ENCODE results near the gene ACTRT3.

ACTRT3 gene

DNA sequence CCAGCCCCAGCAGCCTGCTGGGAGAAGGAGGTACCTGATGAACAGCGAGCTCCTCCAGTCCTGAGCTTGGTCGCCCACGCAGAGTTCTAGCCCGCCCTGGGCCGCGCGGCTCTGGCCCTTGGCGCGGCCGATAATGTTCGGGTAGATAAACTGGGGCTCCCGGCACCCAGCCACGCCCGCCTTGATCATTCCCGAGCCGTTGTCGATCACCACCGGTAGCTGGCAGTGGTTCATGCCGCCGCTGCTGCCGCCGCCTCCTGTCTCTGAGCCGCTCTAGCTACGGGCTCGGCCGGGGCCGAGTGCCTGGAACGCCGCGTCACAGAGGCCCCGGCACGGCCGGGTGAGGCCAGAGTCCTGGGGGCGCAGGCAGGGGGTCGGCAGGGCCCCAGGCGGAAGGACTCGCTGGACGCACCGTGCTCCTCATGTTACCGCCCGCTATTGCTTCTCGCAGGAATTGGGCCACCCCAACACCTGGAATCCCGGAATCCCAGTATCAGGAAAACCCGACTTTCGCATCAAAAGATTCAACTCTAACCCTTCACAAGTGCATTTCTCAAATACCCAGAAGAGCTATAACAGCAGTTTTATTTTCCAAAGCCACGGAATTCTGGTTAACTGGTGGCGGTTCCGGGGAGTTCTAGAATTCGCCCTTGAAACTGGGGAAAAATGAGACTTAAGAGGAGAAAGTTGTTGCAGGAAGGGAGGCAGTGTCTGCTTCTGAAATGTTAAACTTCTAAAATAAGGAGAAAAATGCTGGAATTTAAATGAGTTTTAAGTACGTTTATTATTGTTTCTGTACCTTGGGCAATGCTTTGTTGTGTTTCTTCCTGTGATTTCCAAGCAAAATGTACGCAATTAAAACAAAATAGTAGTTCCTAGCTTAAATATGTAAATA lies at the start of gene ACTRT3:
ACTRT3 (minus strand) TSS at position 275 of the 895 bp plus-strand sequence; CDS start at position 234, 41 bp downstream.
- DNase-seq (ENCODE audit: low read depth in 2 of 2), result peak; percentile 42 to 54

DNA sequence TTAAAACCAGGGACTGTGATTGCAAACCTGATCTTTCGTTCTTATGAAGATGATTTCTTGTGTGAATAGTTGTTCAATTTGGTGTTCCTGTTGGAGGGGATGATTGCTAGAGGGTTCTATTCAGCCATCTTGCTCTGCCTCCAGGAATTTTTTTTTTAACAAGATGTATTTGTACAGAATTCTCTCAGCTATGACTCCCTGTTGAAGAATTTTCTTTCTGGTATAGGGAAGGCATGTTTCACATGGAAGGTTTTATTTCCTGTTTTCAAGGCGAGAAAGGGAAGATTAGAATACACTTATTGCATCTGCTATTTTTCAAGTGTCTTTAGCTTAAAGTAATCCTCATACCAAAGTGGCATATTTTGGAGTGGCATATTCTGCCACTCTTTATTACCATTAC lies 49.0 kb upstream of the ACTRT3 start:
- DNase-seq (ENCODE audit: low read depth in 2 of 2), result no peak

DNA sequence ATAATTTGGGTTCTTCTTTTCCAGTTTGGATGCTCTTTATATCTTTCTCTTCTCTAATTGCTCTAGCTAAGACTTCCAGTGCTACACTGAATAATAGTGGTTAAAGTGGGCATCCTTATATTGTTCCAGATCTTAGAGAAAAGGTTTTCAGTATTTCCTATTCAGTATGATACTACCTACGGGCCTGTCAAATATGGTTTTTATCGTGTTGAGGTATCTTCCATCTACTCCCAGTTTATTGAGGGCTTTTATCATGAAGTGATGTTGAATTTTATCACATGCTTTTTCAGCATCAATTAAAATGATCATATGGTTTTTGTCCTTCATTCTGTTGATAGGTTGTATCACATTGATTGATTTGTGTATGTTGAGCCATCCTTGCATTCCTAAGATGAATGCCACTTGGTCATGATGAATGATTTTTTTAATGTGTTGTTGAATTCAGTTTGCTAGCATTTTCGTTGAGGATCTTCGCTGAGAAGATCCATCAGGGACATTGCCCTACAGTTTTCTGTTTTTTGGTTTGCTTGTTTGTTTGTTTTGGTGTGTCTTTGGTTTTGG lies 46.3 kb upstream of the ACTRT3 start:
- no peak for DNase-seq (ENCODE audit: low read depth in 2 of 2)

DNA sequence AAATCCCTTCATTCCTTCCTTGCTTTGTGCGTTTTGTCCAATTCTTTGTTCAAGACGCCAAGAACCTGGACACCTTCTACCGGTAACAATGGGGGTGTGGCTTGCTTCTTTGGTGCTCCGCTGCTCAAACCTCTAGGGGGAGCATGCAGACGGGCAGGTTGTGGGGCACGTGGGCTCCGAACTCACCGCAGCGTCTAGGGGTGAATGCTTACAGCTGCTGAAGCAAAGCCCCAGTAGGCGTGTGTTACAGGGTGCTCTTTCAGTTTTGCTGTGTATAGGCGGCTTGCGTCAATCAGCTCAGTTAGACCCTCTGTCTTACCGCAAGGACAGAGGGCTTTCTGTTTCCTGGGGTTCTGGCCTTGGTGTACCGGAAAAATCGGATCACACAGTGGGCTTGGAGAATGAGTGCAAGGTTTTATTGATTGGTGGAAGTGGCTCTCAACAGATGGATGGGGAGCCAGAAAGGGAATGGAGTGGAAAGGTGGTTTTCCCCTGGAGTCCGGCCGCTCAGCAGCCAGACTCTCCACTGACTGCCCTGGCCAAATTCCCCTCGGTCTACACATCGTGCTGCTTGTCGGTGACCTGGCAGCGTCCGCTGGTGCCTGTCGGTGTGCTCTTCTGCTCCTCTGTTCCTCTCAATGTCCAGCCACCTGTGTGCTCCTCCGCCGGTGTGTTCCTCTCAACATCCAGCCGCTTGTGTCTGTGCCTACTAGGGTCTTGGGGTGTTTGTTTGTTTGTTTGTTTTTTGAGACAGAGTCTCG lies 44.6 kb upstream of the ACTRT3 start:
- DNase-seq (ENCODE audit: low read depth in 2 of 2), result peak; percentile 42 to 68

DNA sequence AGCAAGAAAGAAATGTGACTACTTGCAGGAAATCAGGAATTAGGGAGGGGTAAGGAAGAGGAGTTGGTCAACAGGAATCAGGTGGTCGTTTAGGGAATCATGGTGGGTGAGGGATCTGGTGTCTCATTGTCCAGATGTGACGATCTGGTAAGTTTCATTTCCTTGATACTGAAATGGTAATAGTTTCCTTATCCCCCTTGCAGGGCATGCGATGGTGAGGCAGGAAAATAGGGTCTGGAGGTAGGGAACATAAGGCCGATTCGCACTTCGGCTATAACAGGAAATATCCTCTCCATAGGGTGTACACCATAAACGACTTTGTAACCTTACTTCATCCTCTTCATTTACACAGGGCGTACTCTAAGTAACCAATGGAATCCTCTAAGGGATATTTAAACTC lies 43.9 kb upstream of the ACTRT3 start:
- no peak for DNase-seq (ENCODE audit: low read depth in 2 of 2)

DNA sequence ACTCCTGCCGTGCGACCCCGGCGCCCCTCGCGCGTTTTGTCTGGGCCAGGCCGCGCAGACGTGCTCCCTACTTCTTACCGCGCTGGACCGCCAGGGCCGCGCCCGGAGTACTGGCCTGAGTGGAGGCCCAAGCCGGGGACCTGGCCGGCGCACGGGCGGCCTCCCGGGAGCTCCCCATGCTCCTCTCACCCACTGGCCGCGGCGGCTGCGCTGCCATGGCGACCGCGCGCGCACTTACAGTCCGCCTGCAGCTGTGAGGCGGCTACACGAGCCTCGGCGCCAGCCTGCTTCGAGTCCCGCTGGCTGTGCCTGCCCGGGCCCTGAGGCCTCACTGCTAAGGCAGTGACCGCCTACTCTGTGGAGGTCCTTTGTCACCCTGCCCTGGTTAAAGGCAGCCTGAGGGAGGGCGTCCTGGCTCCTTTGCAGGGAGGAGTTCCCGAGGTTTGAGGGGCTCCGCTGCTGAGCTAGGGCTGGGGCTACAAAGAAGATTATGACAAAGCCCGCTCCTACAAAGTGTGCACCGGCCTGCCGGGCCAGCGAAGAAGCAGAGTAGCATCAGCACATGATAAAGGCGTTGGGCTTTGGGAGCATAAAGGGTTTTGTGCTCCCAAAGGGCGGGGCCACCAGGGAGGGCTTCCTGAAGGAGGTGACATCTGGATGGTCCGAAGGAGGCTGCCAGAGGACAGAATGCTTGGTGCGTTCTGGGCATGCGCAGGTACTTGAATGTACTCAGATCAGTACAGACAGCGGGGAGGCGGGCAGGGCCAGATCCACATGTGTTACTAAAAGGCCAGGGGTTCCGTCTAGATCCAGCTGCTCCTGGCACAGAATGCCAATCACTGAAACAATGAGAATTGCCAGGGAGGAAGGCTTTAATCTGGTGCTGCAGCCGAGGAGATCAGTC lies 43.2 kb upstream of the ACTRT3 start, which contains the start of the genes LRRC34 and LRRIQ4:
LRRC34 (minus strand) TSS at position 573 of the 904 bp plus-strand sequence; CDS start at position 217, 356 bp downstream.
LRRIQ4 (plus strand) TSS at position 539 of the 904 bp plus-strand sequence. CDS start 9,052 bp downstream, outside the sequence.
- peak; percentile 60 to 61 for DNase-seq (ENCODE audit: low read depth in 2 of 2)

DNA sequence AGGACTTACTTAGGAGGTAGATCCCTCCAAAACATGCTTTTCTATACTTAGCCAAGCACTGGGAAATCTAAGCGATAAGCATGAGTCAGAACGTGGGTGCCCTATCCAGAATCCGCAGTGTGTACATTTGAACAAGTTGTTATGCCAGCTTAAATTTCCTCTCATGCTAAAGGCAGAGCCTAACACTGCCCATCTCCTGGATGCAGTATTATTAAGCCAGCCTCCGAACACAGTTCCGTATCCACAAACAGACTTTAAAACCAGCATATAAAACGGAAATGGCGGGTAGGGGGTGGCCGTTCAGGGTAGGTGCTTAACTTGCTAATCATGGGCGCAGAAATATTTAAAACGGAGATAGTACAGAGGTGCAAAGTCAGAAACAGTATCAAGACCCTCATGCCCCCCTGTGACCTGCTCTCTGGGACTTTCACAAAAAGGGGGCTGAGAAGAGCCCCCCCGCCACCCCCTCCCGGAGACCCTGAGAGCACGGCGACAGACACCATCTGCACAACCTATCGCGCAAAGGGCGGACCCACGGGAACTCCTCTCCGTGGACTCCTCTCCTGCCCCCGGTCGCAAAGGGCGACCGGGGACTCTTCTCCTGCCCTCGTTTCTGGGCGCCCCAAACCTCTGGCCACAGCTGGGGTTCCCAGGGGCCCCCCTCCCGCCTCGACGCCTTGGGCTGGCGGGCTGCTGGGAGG lies 42.4 kb upstream of the ACTRT3 start:
- DNase-seq (ENCODE audit: low read depth in 2 of 2), result no peak

- DNase-seq (ENCODE audit: low read depth in 2 of 2), result no peak
Measured at GRCh38 chr3:169809230-169809795, 40.0 kb upstream of the ACTRT3 start.

DNA sequence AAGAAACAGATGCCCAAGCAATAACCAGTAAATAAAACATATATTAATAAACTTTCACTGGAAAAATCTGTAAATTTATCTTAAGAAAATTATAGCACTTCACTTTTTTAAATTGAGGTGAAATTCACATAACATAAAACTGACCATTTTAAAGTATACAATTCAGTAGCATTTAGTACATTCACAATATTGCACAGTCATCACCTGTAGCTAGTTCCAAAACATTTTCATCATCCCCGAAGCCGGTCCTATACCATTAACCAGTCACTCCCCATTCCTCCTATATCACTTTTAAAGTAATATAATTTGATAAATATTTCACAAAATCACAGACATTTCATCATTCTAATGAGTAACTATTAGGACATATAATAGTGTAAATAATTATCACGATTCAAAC lies 35.3 kb upstream of the ACTRT3 start:
- no peak for DNase-seq (ENCODE audit: low read depth in 2 of 2)

DNA sequence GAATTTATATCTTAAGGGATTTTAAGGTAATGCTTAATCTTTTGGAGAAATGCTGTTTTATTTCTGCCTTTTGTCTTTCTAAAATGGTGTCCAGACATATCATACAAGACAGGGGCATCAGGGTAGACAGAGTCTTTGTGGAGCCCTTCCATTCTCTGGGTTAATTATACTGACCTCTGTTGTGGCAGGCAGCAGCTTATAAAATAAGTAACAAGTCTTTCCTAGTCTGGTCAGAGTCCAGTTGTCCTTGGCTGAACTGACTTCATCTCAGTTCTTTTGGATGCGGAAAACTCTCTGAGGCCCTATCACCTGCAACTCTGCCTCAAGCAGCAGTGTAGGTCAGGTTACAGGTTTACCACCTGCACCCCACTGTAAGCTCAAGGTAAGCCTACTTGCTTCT lies 23.0 kb upstream of the ACTRT3 start:
- DNase-seq (ENCODE audit: low read depth in 2 of 2), result no peak

DNA sequence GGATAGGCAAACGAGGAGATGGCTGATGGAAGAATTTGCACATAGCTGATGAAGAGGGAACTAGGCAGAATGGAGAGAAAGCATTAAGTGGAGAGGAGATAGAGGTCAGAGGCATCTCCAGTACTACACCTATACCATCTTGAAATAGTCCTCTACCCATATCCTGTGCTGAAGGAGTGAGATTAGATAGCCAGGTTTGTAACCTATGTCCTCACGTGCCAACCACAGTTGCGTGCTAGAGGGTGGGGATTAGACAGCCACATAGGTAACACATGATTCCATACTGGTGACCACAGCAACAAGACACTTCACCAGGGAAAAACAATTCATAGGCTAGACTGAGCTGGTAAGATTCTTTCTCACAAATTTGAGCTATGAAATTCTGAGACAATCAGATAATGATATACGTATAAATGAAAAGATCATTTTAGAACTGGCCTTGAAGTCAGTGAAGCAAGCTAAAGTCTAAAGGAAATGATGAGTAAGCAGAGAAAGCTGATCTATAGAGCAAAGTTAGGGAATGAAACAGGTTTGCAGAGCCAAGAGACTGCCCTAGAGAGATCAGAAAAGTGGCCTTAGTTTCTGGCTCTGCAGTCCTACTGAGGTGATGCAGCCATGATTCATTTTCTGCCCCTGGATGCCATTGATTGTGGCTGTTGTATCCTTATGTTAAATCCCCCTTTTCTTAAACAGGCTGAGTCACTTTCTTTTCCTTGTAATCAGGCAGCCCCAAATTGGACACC lies 21.5 kb upstream of the ACTRT3 start:
- no peak for DNase-seq (ENCODE audit: low read depth in 2 of 2)

- no peak for DNase-seq (ENCODE audit: low read depth in 2 of 2)
Measured at GRCh38 chr3:169790219-169790618, 20.9 kb upstream of the ACTRT3 start.

GRCh38 chr3:169787791-169788190 lies 18.4 kb upstream of the ACTRT3 start:
- no peak for DNase-seq (ENCODE audit: low read depth in 2 of 2)

- no peak for DNase-seq (ENCODE audit: low read depth in 2 of 2)
Measured at GRCh38 chr3:169787120-169787519, 17.8 kb upstream of the ACTRT3 start.

DNA sequence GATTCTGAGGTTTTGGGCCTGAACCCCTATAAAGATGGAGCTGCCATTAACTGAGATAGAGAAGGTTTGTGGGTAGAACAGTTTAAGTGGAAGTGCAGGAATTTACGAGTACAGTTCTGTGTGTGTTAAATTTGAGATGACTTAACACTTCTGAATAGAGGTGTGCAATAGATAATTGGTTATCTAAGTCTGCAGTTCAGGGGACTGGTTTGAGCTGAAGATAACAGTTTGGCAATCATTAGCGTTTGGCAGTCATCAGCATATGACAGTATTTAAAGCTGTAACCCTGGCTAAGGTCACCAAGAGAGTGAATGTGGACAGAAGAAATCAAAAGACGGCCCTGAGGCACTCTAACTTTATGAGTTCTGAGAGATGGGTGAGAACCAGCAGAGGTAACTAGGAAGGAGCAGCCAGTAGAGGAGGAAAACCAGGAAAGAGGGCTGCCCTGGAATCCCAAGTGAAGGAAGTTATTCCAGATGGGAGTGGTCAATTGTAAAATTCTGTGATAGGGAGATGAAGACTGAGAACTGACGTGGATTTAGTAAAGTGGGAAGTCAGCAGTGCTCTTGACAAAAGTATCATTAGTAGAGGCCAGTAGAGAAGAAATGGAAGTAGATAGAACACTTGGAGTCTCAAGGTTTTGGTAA lies 12.0 kb upstream of the ACTRT3 start:
- no peak for DNase-seq (ENCODE audit: low read depth in 2 of 2)

GRCh38 chr3:169780742-169781141 lies 11.4 kb upstream of the ACTRT3 start:
- DNase-seq (ENCODE audit: low read depth in 2 of 2), result no peak

- no peak for DNase-seq (ENCODE audit: low read depth in 2 of 2)
Measured at GRCh38 chr3:169777822-169778221, 8.5 kb upstream of the ACTRT3 start.

DNA sequence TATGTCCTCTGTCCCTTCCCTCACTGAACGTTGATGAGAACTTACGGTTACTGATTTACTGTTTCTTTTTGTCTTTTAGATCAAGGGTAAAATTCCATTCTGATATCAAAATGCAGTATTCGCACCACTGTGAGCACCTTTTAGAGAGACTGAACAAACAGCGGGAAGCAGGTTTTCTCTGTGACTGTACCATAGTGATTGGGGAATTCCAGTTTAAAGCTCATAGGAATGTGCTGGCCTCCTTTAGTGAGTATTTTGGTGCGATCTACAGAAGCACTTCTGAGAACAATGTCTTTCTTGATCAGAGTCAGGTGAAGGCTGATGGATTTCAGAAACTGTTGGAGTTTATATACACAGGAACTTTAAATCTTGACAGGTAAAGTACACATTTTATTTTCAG lies 4.8 kb upstream of the ACTRT3 start:
- DNase-seq (ENCODE audit: low read depth in 2 of 2), result no peak
